ENCODE measurements around the gene MACROD2. TPM values are rescaled to one million over a fixed set of nuclear protein-coding genes. Genes with fewer than 3 reads are reported as not detected.

Gene MACROD2
- total RNA-seq, 4 donors from 2014 or later = 10.0 to 24.0 (median 17.0) TPM

DNA sequence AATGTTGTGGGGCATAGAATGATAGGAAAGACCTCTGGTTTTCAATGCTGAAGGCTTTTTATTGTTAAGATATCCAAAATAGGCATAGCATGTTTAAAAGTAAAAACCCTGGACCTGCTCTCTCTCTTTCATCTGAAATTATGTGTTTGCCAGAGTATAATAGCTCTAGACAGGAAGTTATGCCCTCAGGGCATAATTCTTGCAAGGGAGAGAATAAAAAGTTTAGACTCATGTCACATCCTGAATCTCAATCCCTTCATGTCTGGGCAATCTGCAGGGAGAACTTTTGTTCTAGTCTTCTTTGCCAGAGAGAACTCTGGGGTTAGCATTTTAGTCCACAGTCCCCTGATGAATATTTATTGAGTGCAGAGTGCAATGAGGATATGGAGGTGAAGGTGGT is 639.3 kb downstream of the MACROD2 start:
- intact Hi-C loops (cut with DNase I; ENCODE audit: low total_unique reads) = no loop called here
- H3K4me3 ChIP-seq (ENCODE audit: low read depth, poor library complexity, severe bottlenecking) = no peak overlapping the region
- DNase-seq (ENCODE audit: low spot score in 2 of 2) = no peak
- no peak for TF ChIP-seq POLR2A (IDR thresholded peaks at IDR 0.05)
- TF ChIP-seq, protein P1, sequence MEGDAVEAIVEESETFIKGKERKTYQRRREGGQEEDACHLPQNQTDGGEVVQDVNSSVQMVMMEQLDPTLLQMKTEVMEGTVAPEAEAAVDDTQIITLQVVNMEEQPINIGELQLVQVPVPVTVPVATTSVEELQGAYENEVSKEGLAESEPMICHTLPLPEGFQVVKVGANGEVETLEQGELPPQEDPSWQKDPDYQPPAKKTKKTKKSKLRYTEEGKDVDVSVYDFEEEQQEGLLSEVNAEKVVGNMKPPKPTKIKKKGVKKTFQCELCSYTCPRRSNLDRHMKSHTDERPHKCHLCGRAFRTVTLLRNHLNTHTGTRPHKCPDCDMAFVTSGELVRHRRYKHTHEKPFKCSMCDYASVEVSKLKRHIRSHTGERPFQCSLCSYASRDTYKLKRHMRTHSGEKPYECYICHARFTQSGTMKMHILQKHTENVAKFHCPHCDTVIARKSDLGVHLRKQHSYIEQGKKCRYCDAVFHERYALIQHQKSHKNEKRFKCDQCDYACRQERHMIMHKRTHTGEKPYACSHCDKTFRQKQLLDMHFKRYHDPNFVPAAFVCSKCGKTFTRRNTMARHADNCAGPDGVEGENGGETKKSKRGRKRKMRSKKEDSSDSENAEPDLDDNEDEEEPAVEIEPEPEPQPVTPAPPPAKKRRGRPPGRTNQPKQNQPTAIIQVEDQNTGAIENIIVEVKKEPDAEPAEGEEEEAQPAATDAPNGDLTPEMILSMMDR (IDR thresholded peaks at IDR 0.05) = no peak

DNA sequence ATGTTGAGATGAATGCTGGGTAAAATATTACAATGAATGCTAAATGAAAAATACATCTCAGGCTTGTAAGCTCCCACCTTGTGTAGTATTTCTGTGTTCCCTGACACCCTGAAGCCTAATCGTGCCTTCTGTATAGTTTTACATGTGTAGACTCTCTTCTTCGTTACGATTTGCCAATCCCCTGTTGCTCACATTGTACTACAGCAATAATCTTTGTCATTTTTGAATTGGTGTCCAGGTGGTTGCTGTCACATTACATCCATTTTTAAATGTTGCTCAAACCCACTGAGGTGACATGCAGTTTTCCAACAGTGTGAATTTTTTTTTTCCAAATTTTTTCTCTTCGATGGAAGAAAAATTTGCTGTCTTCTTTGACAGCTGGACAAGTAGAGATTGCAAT is 642.1 kb downstream of the MACROD2 start:
- no peak overlapping the region for H3K4me3 ChIP-seq (ENCODE audit: low read depth, poor library complexity, severe bottlenecking)
- intact Hi-C loops (cut with DNase I; ENCODE audit: low total_unique reads) = no loop called here
- DNase-seq (ENCODE audit: low spot score in 2 of 2) = no peak
- 65 to 66% methylated on average over 4 of the region's 4 CpGs for WGBS, 2 donors
- TF ChIP-seq, protein P1 (IDR thresholded peaks at IDR 0.05) = no peak
- TF ChIP-seq POLR2A (IDR thresholded peaks at IDR 0.05) = no peak

DNA sequence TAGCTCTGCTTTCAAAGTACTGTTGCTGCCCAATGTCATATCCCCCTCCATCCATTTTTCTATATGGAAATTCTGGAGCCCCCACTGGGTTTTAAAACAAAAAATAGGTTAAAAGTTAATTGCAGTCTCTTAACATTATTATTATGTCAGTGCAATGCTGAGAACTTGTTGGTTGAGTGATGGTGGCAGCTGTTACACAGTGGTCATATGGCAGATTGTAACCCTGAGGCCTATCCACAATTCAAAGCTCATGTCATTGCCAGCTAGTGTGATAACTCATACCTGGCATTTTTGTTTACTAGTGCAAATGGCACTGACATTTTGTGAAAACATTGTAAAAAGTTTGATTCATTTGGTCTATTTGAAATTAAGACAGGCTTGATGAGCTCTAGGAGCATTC is 647.8 kb downstream of the MACROD2 start:
- TF ChIP-seq, protein P1 (IDR thresholded peaks at IDR 0.05) = no peak
- TF ChIP-seq POLR2A (IDR thresholded peaks at IDR 0.05) = no peak
- DNase-seq (ENCODE audit: low spot score in 2 of 2) = no peak
- no peak overlapping the region for H3K4me3 ChIP-seq (ENCODE audit: low read depth, poor library complexity, severe bottlenecking)
- intact Hi-C loops (cut with DNase I; ENCODE audit: low total_unique reads) = no loop called here

DNA sequence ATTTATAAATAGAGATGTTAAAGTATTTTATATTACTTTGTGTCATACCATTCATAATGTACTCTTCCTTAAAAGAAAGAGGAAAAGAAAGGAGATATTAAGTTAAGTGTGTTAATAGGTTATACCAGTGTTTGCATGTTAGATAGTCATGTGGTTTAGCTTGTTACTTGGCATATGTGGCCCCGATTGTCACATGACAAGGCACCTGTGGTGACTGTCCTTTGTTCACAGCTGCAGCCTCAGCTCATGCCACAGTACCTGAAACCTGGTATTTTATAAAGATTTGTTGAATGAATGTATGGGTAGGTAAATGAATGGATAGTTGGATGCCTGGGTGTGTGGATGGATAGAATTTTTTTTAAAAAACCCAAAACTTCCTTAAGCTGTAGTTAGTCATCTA is 648.2 kb downstream of the MACROD2 start:
- TF ChIP-seq POLR2A (IDR thresholded peaks at IDR 0.05) = no peak
- TF ChIP-seq, protein P1 (IDR thresholded peaks at IDR 0.05) = no peak
- no peak overlapping the region for H3K4me3 ChIP-seq (ENCODE audit: low read depth, poor library complexity, severe bottlenecking)
- 79 to 84% methylated on average over 1 of the region's 1 CpG for WGBS, 2 donors
- no peak for DNase-seq (ENCODE audit: low spot score in 2 of 2)
- intact Hi-C loops (cut with DNase I; ENCODE audit: low total_unique reads) = no loop called here

DNA sequence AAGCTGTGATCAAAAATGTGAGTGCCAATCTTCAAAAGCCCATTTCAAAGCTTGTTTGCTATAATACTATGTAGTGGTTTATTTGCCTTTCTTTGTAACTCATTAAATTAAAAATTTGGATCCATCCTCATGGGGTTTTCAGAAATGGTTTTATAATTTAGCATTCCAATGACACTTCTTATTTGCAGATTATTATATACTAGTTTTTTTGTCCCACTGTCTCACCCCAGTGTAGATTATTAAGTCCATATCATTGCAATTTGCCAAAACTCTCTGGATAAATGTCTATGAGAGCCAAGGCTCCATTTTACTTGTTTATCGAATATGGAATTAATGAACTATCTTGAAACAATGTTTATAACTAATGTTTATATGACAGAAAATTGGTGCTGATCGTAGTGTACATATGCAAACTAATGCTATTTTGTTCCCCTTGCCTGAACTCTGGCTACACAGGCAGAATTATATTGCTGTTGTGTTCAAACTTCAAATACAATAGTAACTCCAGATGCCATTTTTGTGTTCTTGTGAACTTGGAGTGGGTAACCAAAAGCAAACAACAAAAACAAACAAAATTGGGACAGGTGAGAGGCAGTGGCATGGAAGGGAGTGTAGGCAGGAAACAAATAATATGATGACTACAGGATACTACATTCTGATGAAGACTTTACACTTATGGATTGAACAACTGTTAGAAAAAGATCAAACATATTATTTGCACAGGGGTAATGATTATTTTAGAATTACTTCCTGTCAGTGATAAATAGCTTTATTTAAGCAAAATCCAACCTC is 649.2 kb downstream of the MACROD2 start:
- TF ChIP-seq, protein P1 (IDR thresholded peaks at IDR 0.05) = no peak
- no peak for TF ChIP-seq POLR2A (IDR thresholded peaks at IDR 0.05)
- 88 to 91% methylated on average over 2 of the region's 2 CpGs for WGBS, 2 donors
- intact Hi-C loops (cut with DNase I; ENCODE audit: low total_unique reads) = no loop called here
- no peak for DNase-seq (ENCODE audit: low spot score in 2 of 2)
- H3K4me3 ChIP-seq (ENCODE audit: low read depth, poor library complexity, severe bottlenecking) = no peak overlapping the region

DNA sequence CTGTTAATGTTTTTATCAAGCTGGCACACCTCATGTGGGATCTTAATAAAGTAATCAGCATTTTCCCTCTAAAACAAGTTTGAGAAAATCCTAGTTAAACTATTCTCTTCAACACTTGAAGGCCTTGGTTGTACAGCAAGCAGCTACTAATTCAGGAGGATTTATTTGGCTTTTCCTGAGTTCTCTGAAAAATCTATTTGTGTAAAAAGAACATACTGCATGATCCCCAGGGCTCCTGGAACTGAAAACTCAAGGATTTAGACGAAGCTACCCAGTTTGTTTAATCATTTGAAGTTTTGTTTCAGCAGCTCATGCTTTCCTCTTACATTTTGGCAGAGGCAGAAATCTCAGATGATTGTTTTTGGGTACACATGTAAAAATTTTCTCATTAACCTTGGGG is 651.7 kb downstream of the MACROD2 start:
- DNase-seq (ENCODE audit: low spot score in 2 of 2) = no peak
- 79 to 86% methylated on average over 1 of the region's 1 CpG for WGBS, 2 donors
- H3K4me3 ChIP-seq (ENCODE audit: low read depth, poor library complexity, severe bottlenecking) = no peak overlapping the region
- intact Hi-C loops (cut with DNase I; ENCODE audit: low total_unique reads) = no loop called here
- TF ChIP-seq, protein P1 (IDR thresholded peaks at IDR 0.05) = no peak
- TF ChIP-seq POLR2A (IDR thresholded peaks at IDR 0.05) = no peak
